CD1c-positive myeloid dendritic cell (primary cell): ENCODE measurements around the gene TMEM141.
"Not testable (repeated sequence)": the region's sequence is repeated elsewhere in the genome, so short reads cannot be mapped to it uniquely, and the experiment has no call there.

Source experiments
- DNase-seq: peaks from one replicate; pipeline ENCODE4 v3.0.0-alpha.2; 2016; ENCODE audit errors: extremely low spot score

The TMEM141 gene

GRCh38 chr9:136755302-136756133 lies 35.6 kb upstream of the TMEM141 start:
- DNase-seq = not testable (repeated sequence)

GRCh38 chr9:136756134-136756438 lies 35.1 kb upstream of the TMEM141 start:
- DNase-seq = no peak

- DNase-seq = no peak
These were observed 34.3 kb upstream of the TMEM141 start for GRCh38 chr9:136756836-136757235.

- DNase-seq = no peak
These were observed 33.8 kb upstream of the TMEM141 start for GRCh38 chr9:136757328-136757727.

- DNase-seq = no peak
These were observed 33.4 kb upstream of the TMEM141 start for GRCh38 chr9:136757751-136758140.

GRCh38 chr9:136759001-136759400 lies 32.1 kb upstream of the TMEM141 start:
- DNase-seq = no peak

- no peak for DNase-seq
These were observed 31.5 kb upstream of the TMEM141 start for GRCh38 chr9:136759436-136760325.

- DNase-seq = no peak
These were observed 30.7 kb upstream of the TMEM141 start for GRCh38 chr9:136760424-136760823.

GRCh38 chr9:136760834-136761544 lies 30.2 kb upstream of the TMEM141 start:
- peak; percentile 42 for DNase-seq

- no peak for DNase-seq
These were observed 29.6 kb upstream of the TMEM141 start for GRCh38 chr9:136761545-136761981.

GRCh38 chr9:136762221-136762691 lies 28.9 kb upstream of the TMEM141 start:
- no peak for DNase-seq

GRCh38 chr9:136762915-136763648 lies 28.1 kb upstream of the TMEM141 start:
- peak; percentile 11 for DNase-seq

- no peak for DNase-seq
These were observed 27.5 kb upstream of the TMEM141 start for GRCh38 chr9:136763649-136764035.

- no peak for DNase-seq
These were observed 26.7 kb upstream of the TMEM141 start, which contains the start of gene LCN15 for GRCh38 chr9:136764301-136764891. TSS of gene LCN15 (minus strand) at chr9:136764518. CDS start at chr9:136764488, 30 bp downstream.

GRCh38 chr9:136765041-136765440 lies 26.1 kb upstream of the TMEM141 start:
- DNase-seq = no peak

GRCh38 chr9:136765745-136766409 lies 25.3 kb upstream of the TMEM141 start:
- DNase-seq = not testable (repeated sequence)

GRCh38 chr9:136766410-136767120 lies 24.6 kb upstream of the TMEM141 start:
- peak; percentile 44 for DNase-seq

- DNase-seq = peak; percentile 58
These were observed 21.4 kb upstream of the TMEM141 start for GRCh38 chr9:136769710-136770191.

- DNase-seq = no peak
These were observed 19.2 kb upstream of the TMEM141 start for GRCh38 chr9:136771907-136772415.
